ENCODE measurements around the gene ACTRT3.
A peak's percentile ranks its signal among the peaks of the same experiment; 100 is the strongest.

- TF ChIP-seq CTCF (IDR thresholded peaks at IDR 0.05; ENCODE audit: extremely low read depth in 1 of 2, insufficient read depth in 1 of 2, low read depth in 1 of 2, low read length in 2 of 2) = no peak
- peak; percentile 77 for TF ChIP-seq POLR2A (IDR thresholded peaks at IDR 0.05; ENCODE audit: low read depth, low read length)
- no peak for TF ChIP-seq EZH2 (IDR thresholded peaks at IDR 0.05; ENCODE audit: borderline replicate concordance, low read depth, low read length, severe bottlenecking)
- TF ChIP-seq JUN (IDR thresholded peaks at IDR 0.05; ENCODE audit: borderline replicate concordance, insufficient read depth, insufficient read length, low read depth) = no peak
Observed at GRCh38 chr3:169764882-169765612, 4.3 kb downstream of the ACTRT3 start, which contains the start of gene TERC.
